Mononuclear cell (primary cell): ENCODE data around the gene CCR7. TPM values are rescaled to one million over a fixed set of nuclear protein-coding genes. Genes with fewer than 3 reads are reported as not detected.
"Not testable (repeated sequence)": the region's sequence is repeated elsewhere in the genome, so short reads cannot be mapped to it uniquely, and the experiment has no call there.

Experiments used
- H3K27me3 ChIP-seq: 2 replicates; pipeline ENCODE4 v1.6.0; 2011; ENCODE audit warnings: low read length, control low read depth; ENCODE audit not compliant: insufficient read depth
- H3K4me1 ChIP-seq: 2 replicates; pipeline ENCODE4 v1.5.1; 2011; ENCODE audit warnings: mild to moderate bottlenecking, low read length, control low read depth; ENCODE audit not compliant: insufficient read depth
- H3K4me3 ChIP-seq: 2 replicates; pipeline ENCODE4 v1.5.1; 2011; ENCODE audit warnings: mild to moderate bottlenecking, low read length, moderate library complexity
- H3K9me3 ChIP-seq: 2 replicates; pipeline ENCODE4 v1.5.1; 2011; ENCODE audit warnings: low read depth, mild to moderate bottlenecking, control low read depth, low read length
- total RNA-seq: library from RNA; depleted of rRNA; stranded (reverse); fragments of >200 nt; gene quantifications from one replicate; pipeline ENCODE4 v1.2.3, GENCODE V29; 2012

The CCR7 gene
- total RNA-seq, 1 donor, result 131 TPM

GRCh38 chr17:40600486-40601046 lies 35.3 kb upstream of the CCR7 start:
- Histone ChIP-seq H3K9me3 (no peaks in the 10 kb centered on the region), H3K4me1 (peaks cover 84% of the 10 kb centered on the region), H3K4me3 (no peak overlapping the region), H3K27me3 (no peaks in the 10 kb centered on the region)

GRCh38 chr17:40599468-40599763 lies 34.1 kb upstream of the CCR7 start:
- Histone ChIP-seq H3K4me1 (peaks cover 75% of the 10 kb centered on the region), H3K9me3 (no peaks in the 10 kb centered on the region), H3K27me3 (no peaks in the 10 kb centered on the region), H3K4me3 (no peak overlapping the region)

GRCh38 chr17:40598619-40599467 lies 33.6 kb upstream of the CCR7 start:
- Histone ChIP-seq H3K4me1 (peaks cover 69% of the 10 kb centered on the region), H3K9me3 (no peaks in the 10 kb centered on the region), H3K27me3 (no peaks in the 10 kb centered on the region), H3K4me3 (no peak overlapping the region)

- Histone ChIP-seq H3K4me3 (no peak overlapping the region), H3K4me1 (peaks cover 63% of the 10 kb centered on the region)
These were observed 33.0 kb upstream of the CCR7 start for GRCh38 chr17:40598301-40598618.

GRCh38 chr17:40597556-40598300 lies 32.5 kb upstream of the CCR7 start:
- no peaks in the 10 kb centered on the region for H3K27me3 ChIP-seq
- no peaks in the 10 kb centered on the region for H3K9me3 ChIP-seq
- peaks cover 61% of the 10 kb centered on the region for H3K4me1 ChIP-seq
- no peak overlapping the region for H3K4me3 ChIP-seq

More at GRCh38 chr17:40598301-40598618, 33.0 kb upstream of the CCR7 start:
- H3K9me3 ChIP-seq, result no peaks in the 10 kb centered on the region
- no peaks in the 10 kb centered on the region for H3K27me3 ChIP-seq

GRCh38 chr17:40597156-40597555 lies 31.9 kb upstream of the CCR7 start:
- Histone ChIP-seq H3K27me3 (no peaks in the 10 kb centered on the region), H3K4me1 (peaks cover 56% of the 10 kb centered on the region), H3K4me3 (no peak overlapping the region), H3K9me3 (no peaks in the 10 kb centered on the region)

GRCh38 chr17:40596261-40596919 lies 31.1 kb upstream of the CCR7 start:
- H3K4me3 ChIP-seq, result no peak overlapping the region
- H3K4me1 ChIP-seq, result peaks cover 48% of the 10 kb centered on the region

GRCh38 chr17:40590742-40591141 lies 25.5 kb upstream of the CCR7 start:
- H3K9me3 ChIP-seq, result no peaks in the 10 kb centered on the region
- H3K4me3 ChIP-seq, result no peak overlapping the region
- peaks cover 12% of the 10 kb centered on the region for H3K4me1 ChIP-seq
- H3K27me3 ChIP-seq, result no peaks in the 10 kb centered on the region

More at GRCh38 chr17:40596261-40596919, 31.1 kb upstream of the CCR7 start:
- Histone ChIP-seq H3K27me3 (no peaks in the 10 kb centered on the region), H3K9me3 (no peaks in the 10 kb centered on the region)

GRCh38 chr17:40588552-40588951 lies 23.3 kb upstream of the CCR7 start:
- Histone ChIP-seq H3K27me3 (no peaks in the 10 kb centered on the region), H3K4me1 (peaks cover 10% of the 10 kb centered on the region), H3K9me3 (no peaks in the 10 kb centered on the region), H3K4me3 (no peak overlapping the region)

GRCh38 chr17:40586264-40586663 lies 21.0 kb upstream of the CCR7 start:
- H3K9me3 ChIP-seq, H3K4me3 ChIP-seq, H3K27me3 ChIP-seq: not testable (repeated sequence)
- peaks cover 31% of the 10 kb centered on the region for H3K4me1 ChIP-seq

GRCh38 chr17:40584950-40585349 lies 19.7 kb upstream of the CCR7 start:
- not testable (repeated sequence) for H3K4me3 ChIP-seq, H3K27me3 ChIP-seq, H3K9me3 ChIP-seq
- peaks cover 41% of the 10 kb centered on the region for H3K4me1 ChIP-seq

- Histone ChIP-seq H3K27me3 (no peaks in the 10 kb centered on the region), H3K4me1 (peaks cover 44% of the 10 kb centered on the region), H3K9me3 (no peaks in the 10 kb centered on the region), H3K4me3 (no peak overlapping the region)
These were observed 17.1 kb upstream of the CCR7 start for GRCh38 chr17:40582328-40582901.

GRCh38 chr17:40580140-40580539 lies 14.9 kb upstream of the CCR7 start:
- Histone ChIP-seq H3K9me3 (peaks cover under 1% of the 10 kb centered on the region), H3K4me3 (no peak overlapping the region), H3K27me3 (no peaks in the 10 kb centered on the region), H3K4me1 (peaks cover 56% of the 10 kb centered on the region)

- Histone ChIP-seq H3K4me3 (no peak overlapping the region), H3K4me1 (peaks cover 56% of the 10 kb centered on the region), H3K9me3 (peaks cover 8% of the 10 kb centered on the region), H3K27me3 (no peaks in the 10 kb centered on the region)
These were observed 14.2 kb upstream of the CCR7 start for GRCh38 chr17:40579471-40579870.

GRCh38 chr17:40577611-40578065 lies 12.4 kb upstream of the CCR7 start:
- H3K4me1 ChIP-seq, result peaks cover 49% of the 10 kb centered on the region
- H3K4me3 ChIP-seq, result no peak overlapping the region
- H3K9me3 ChIP-seq, result peaks cover 20% of the 10 kb centered on the region
- H3K27me3 ChIP-seq, result no peaks in the 10 kb centered on the region
